ENCODE results near the gene MYDGF.

Gene MYDGF

GRCh38 chr19:4678881-4679790, 9.0 kb upstream of the MYDGF start (continued):
- no peak for TF ChIP-seq ZSCAN5A (tag by site-specific recombination; IDR thresholded peaks at IDR 0.05)
- TF ChIP-seq ZNF549 (tag by site-specific recombination; IDR thresholded peaks at IDR 0.05) = no peak
- TF ChIP-seq ZNF704 (tag by site-specific recombination; IDR thresholded peaks at IDR 0.05) = no peak
- no peak for TF ChIP-seq ZNF664 (tag by site-specific recombination; IDR thresholded peaks at IDR 0.05)
- no peak for TF ChIP-seq ZNF138 (tag by site-specific recombination; IDR thresholded peaks at IDR 0.05; ENCODE audit: borderline replicate concordance)
- TF ChIP-seq ZNF354C (tag by site-specific recombination; IDR thresholded peaks at IDR 0.05; ENCODE audit: borderline replicate concordance, low read depth) = no peak
- no peak for TF ChIP-seq ZBTB11 (tag by site-specific recombination; conservative IDR thresholded peaks at IDR 0.05; ENCODE audit: low read depth)
- no peak for TF ChIP-seq ZNF777 (tag by site-specific recombination; IDR thresholded peaks at IDR 0.05; ENCODE audit: borderline replicate concordance)
- TF ChIP-seq SCRT2 (tag by site-specific recombination; IDR thresholded peaks at IDR 0.05) = no peak
- peak; percentile 55; the same call in 1 of the 2 replicates for TF ChIP-seq SP3 (tag by site-specific recombination; IDR thresholded peaks at IDR 0.05)
- TF ChIP-seq ZNF394 (tag by site-specific recombination; IDR thresholded peaks at IDR 0.05; ENCODE audit: borderline replicate concordance) = no peak
- no peak for TF ChIP-seq ZBTB6 (tag by site-specific recombination; IDR thresholded peaks at IDR 0.05)
- TF ChIP-seq ZNF148 (tag by site-specific recombination; IDR thresholded peaks at IDR 0.05; ENCODE audit: borderline replicate concordance) = no peak
- no peak for TF ChIP-seq ZFP41 (tag by site-specific recombination; IDR thresholded peaks at IDR 0.05; ENCODE audit: borderline replicate concordance)
- TF ChIP-seq ZNF2 (tag by site-specific recombination; IDR thresholded peaks at IDR 0.05) = no peak
- TF ChIP-seq ZNF660 (tag by site-specific recombination; IDR thresholded peaks at IDR 0.05) = no peak
- TF ChIP-seq ZNF292 (tag by site-specific recombination; IDR thresholded peaks at IDR 0.05; ENCODE audit: borderline replicate concordance, low read depth) = no peak
- TF ChIP-seq ZNF174 (tag by site-specific recombination; IDR thresholded peaks at IDR 0.05) = no peak
